ENCODE results near the gene DNAH7.

- TF ChIP-seq CTCF (IDR thresholded peaks at IDR 0.05 in 2 of 3, conservative IDR thresholded peaks at IDR 0.05 in 1 of 3; ENCODE audit: insufficient read depth in 2 of 3, low read depth in 1 of 3, low read length in 3 of 3): no peak
- TF ChIP-seq RFX5 (IDR thresholded peaks at IDR 0.05; ENCODE audit: low read depth, low read length): no peak
- no peak for TF ChIP-seq ZNF197 (CRISPR knock-in tag; IDR thresholded peaks at IDR 0.05; ENCODE audit: low read depth)
- TF ChIP-seq SIN3A (IDR thresholded peaks at IDR 0.05; ENCODE audit: borderline replicate concordance in 2 of 2, control insufficient read depth in 1 of 2, low read depth in 2 of 2, low read length in 2 of 2): no peak
Observed at GRCh38 chr2:195795879-195796278, 272.8 kb downstream of the DNAH7 start.

All from K562 (cell line).